ENCODE data around the gene SUN3.
A peak's percentile ranks its signal among the peaks of the same experiment; 100 is the strongest.
"Not testable (repeated sequence)": the region's sequence is repeated elsewhere in the genome, so short reads cannot be mapped to it uniquely, and the experiment has no call there.

SUN3 gene

DNA sequence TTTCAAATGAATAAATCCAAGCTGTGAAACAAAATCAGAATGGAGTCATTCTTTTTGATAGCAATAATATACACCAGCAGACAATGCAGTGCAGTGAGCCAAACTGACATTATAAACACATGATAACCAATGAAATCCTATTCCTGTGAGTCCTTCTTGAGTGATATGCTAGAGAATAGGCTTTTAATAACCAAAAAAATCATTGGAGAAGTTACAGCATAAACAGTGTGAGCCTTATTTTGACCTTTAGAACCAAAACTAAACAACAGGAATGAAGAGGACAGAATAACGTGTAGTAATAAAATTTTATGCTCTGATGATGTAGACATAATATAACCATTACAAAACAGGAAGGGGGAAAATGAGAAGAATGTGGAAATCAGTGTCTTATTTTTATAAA is 58.1 kb downstream of the SUN3 start:
- no peak for DNase-seq

DNA sequence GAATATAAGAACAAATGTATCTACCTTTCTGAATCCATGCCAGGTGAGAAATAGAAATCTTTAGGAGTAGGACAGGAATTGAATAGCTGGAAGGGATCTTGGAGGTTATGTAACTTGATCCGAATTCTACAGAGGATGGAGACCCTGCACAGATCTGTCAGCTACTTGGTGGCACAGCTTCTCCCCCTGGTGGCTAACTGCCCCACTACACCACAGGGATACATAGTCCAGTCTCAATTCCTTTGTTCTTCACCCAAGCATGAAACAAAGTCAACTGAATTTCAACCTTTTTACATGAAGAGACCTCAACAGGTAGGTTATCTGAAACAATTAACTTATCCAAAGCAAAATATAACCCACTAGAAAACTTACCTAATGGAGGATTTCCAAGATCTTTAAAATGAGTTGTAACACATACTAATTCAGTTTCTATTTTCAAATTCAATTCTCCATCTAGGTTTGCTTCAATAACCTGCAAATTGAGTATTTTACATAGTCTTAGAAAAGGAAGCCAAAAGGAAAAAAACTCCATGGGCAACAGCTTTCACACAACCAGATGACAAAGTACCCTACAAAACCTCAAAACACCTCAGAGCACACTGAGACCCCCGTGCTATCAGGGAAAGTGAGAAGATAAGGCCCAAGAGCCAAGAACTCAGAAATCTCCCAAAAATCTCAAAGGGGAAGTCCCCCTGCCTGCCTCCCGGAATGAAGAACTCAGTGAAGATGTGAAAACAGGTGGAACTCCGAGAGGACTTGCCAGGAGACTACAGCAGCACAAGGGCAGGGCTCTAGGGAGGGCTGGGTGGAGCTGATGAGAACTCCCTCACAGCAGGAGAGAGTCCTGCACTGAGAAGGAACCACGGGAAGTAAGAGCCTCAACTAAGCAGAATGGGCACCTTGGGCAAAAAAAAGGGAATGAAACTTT is 59.8 kb downstream of the SUN3 start:
- DNase-seq = peak; percentile 20

DNA sequence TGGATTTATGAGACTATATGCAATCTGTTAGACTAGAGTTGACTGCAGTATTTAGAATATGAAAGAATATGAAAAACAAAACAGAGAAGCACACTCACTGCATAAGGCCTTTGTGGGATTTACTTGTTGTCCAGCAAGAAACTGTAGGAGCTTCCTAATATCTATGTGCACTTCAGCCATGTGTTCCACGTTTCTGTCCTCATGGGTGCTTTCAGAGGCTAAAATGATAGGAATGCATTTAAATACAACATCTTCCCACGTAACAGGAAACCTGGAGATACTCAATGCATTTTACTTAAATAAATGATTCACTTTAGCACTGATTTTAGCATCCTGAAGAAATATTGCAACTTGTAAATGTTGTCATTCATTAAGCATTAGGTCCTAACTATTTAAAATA is 61.2 kb downstream of the SUN3 start:
- no peak for DNase-seq

GRCh38 chr7:47967123-47967522 is 61.8 kb downstream of the SUN3 start:
- DNase-seq = no peak

DNA sequence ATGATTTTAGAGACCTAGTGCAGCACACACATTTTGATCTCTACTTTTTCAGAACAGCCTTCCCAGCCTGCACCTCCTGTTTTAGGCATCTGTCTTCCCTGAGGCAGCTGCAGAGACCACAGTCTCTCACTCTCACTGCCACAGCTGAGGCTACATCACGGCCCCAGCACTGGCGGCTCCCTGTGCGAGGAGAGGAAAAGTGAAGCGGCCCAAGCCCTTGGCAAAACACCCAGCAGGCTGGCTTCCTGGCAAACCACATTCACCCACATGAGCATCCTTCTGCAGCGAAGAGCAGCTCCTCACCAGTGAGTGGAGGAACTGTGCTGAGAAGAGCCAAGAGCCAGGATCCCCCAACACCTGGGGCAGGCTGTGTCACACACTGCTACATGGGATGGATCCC is 63.5 kb downstream of the SUN3 start:
- DNase-seq = no peak

GRCh38 chr7:47962262-47962661 is 66.6 kb downstream of the SUN3 start:
- DNase-seq = no peak

DNA sequence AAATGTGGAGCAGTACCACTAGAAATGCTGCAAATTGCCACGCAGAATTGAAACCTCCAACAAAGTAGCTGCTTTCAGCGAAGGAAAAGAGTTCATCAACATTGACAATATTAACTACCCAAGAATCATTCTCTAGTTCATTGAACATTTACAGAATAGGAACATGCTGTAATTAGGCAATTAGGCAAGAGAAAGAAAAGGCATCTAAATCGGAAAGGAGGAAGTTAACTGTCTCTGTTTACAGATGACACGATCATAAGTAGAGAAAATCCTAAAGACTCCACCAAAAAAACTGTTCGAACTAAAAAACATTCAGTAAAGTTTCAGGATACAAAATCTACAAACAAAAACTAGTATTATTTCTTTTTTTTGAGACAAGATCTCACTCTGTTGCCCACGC is 71.8 kb downstream of the SUN3 start:
- DNase-seq = no peak

DNA sequence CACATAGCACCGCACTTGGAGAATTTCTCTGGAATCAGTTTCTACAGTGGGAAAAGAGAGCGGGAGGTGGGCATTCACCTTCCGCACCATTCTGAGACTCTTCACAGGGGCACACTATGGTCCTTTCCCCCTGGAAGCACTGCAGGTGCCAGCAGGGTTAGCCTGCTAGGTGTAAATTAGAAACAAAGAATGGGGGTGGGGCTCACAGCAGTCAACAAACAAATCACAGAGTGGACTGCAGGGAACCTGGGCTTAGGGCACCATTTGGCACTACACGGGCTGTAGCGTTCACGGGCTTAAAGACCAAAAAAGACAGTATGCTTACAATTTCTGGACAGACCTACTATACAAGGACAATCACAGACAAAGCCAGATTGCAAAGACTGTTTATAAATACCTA is 72.7 kb downstream of the SUN3 start:
- DNase-seq = no peak

- DNase-seq = no peak
These were observed 74.5 kb downstream of the SUN3 start for GRCh38 chr7:47954231-47954911.

- DNase-seq = no peak
These were observed 75.1 kb downstream of the SUN3 start for GRCh38 chr7:47953822-47954221.

GRCh38 chr7:47952224-47952623 is 76.7 kb downstream of the SUN3 start:
- DNase-seq = no peak

DNA sequence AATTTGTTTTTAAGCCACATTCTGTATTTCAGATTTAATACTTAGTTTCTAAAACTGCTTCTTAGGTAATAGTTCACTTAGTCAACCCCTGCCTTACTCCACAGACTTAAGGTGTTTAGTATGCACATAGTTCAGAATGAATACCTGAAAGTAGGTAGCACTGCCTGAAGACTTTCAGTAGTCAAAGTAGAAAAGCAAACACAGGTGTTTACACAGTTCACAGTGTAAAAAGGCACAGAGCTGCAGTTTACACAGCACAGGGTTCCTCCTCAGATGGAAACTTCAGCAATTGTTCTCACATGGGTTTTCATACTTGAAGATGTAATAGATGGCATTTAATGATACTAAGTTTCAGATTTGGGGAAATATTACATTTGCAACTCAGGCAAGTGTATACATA is 77.5 kb downstream of the SUN3 start:
- no peak for DNase-seq

DNA sequence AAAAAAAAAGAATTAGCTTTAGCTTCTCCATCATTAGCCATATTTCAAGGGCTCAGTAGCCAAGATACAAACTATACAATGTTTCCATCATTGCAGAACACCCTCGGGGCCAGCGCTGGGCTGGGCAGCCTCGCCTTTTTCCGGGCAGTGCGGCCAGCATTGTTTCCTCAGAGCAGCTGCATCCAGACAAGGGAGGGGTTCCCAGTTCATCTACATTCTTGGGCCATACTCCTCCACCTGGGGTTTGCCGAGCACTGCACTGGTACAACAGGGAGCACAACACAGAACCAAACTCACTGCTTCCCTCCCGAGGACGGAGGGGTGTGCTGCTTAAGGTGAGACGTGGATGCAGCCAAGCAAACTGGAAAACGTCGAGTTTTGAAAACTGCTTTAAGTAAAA is 78.2 kb downstream of the SUN3 start:
- no peak for DNase-seq

GRCh38 chr7:47949703-47950102 is 79.2 kb downstream of the SUN3 start:
- no peak for DNase-seq

GRCh38 chr7:47948141-47948790 is 80.6 kb downstream of the SUN3 start, which contains the start of gene PKD1L1:
Gene PKD1L1, minus strand, starts transcription at chr7:47948466. Its CDS starts 26 bp downstream, at chr7:47948440.
- DNase-seq = no peak

DNA sequence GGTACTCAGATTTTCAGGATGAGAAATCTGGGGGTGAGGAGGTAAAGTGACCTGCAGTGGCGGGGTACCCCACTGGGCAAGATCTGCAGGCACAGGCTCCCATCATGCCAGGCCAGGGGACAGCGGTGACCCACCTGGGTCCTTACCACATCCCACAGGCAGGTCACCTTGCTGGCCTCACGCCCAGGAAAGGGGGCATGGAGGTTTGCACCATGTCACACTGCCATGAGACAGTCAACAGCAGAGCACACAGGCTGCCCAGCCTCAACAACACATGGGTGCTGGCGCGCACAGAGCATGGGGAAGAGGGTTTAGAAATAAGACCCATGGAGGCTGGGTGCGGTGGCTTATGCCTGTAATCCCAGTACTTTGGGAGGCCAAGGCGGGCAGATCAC is 81.6 kb downstream of the SUN3 start:
- DNase-seq = no peak

GRCh38 chr7:47946581-47947354 is 82.1 kb downstream of the SUN3 start:
- no peak for DNase-seq

- DNase-seq = no peak
These were observed 83.5 kb downstream of the SUN3 start for GRCh38 chr7:47945261-47946015.

- DNase-seq = no peak
These were observed 84.2 kb downstream of the SUN3 start for GRCh38 chr7:47944536-47945260.

DNA sequence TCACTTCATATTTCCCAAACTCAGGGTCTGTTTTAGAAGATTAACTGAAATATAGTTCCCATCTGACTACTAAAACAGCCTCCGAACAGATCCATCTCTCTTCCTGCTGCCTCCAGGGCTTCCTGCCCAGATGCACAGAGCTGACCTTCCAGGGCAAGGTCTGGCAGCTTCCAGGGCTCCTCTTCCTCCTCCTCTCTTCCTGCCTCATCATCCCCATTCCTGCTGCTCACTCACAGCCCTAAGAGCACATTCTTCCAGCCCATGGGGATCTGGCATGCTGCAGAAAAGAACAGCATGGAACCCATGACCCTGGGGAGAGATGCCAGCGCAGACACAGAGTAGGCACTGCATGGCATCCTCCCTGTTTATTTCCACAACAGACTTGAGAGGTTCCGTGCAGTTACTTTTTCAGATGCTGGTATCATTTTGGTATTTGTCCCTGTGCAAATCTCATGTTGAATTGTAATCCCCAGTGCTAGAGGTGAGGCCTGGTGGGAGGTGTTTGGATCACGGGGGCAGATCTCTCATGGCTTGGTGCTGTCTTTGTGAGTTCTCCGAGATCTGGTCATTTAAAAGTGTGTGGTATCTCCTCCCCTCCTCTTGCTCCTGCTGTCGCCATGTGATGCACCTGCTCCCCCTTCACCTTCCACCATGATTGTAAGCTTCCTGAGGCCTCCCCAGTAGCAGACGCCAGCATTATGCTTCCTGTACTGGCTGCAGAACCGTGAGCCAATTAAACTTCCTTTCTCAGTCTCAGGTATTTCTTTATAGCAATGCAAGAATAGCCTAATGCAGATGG is 85.0 kb downstream of the SUN3 start:
- DNase-seq = no peak

- not testable (repeated sequence) for DNase-seq
These were observed 86.3 kb downstream of the SUN3 start for GRCh38 chr7:47942651-47943050.

Measured in NCI-H1048 (cell line).